GM18867 (cell line): ENCODE measurements around the gene BMPER.

Experiments used
- ATAC-seq: cut with Tn5 transposase; IDR thresholded peaks from one replicate; pipeline ENCODE4 v1.9.1; 2021; ENCODE audit warnings: mild to moderate bottlenecking, moderate library complexity; ENCODE audit not compliant: unreplicated experiment

Gene BMPER

DNA sequence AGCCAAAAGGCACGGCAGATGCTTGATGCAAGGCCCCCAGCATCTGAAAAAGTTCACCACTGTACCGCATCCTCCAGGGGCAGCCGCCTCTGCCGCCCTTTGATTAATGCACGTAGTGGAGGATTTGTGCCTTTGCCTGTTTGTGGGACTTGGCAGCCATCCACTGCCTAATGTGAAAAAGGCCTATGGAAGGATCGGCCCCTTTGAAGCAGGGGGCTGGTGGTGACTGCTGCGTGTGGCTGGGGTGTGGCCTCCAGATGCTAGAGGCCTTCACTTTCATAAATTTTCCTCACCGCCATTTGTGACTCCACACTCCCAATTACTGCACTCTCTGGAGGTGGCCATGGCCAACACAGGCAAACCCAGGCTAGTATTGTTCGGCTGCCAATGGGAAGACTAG lies 226.0 kb downstream of the BMPER start:
- ATAC-seq: no peak

DNA sequence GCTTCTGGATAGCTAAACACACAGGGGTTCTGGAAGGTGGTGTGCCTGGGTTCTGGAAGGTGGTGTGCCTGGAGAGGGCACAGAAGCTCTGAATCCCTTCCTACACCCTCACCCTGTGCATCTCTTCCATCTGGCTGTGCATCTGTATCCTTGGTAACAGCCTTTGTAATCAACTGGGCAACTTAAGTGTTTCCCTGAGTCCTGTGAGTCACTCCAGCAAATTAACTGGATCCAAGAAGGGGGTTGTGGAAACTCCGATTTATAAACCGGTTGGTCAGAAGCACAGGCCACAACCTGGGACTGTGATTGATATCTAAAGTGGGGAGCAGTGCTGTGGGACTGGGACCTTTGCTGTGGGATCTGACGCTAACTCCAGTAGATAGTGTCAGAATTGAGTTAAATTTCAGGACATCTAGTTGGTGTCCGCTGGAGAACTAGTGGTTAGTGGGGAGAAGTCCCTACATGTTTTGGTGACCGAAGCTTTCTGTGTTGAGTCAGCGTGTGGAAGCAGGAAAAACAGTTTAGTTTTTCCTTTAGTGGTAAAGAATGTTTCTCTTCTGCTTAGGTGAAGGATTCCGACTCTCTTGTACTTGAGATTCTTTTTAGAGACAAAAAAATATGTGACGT lies 228.1 kb downstream of the BMPER start:
- no peak for ATAC-seq

DNA sequence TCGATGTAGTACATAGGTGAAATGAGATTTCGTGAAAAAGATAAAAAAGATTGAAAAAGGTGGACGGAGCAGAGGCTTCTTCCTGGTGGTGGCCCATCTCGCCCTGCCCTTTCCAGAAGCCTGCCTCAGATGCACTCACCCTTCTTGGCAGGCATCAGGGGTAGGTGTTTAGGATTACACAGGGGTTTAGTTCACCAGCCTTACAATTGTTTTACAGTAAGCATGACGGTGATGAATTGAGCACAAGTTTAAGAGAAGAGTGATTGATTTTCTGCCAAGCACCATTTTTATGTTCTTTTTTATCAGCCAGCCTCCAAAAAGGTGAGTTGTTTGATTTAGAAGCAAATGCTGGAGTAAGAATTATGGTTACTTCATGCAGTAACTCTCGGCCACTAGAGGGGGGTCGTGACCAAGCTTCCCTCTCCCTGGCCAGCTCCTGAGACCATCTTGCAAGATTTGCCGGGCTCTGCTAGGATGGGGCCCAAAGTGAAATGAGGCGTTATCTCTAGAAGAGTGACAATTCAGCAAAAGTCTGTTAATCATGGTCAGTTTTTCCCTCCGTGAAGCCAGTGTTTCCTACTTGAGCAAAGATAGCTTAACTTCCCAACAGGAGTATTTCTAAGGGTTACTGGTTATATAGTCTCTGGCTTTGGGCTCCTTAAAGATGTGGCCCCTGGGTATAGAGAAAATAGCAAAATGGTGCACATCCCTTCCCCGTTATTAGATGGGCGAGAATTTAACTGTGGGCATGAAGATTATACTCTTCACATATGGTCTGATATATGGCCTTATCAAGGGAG lies 228.8 kb downstream of the BMPER start:
- no peak for ATAC-seq

DNA sequence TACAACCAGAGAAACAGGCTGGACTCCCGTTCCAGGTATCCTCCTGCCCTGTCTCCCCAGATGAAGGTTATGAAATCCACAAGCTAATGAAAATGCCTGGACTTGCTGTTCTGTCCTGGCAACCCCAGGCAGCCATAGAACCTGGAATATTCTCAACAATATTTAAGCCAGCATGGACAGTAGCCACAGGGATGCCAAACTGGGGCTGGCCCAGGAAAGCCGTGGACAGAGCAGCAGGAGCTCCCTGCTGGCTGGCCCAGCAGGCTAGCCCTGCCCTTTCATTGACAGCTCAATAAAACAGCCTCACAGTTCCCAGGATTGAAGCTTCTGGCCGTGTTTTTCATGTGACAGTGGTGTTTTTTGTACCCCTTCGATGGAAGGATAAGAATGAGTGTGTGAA lies 230.6 kb downstream of the BMPER start:
- no peak for ATAC-seq

DNA sequence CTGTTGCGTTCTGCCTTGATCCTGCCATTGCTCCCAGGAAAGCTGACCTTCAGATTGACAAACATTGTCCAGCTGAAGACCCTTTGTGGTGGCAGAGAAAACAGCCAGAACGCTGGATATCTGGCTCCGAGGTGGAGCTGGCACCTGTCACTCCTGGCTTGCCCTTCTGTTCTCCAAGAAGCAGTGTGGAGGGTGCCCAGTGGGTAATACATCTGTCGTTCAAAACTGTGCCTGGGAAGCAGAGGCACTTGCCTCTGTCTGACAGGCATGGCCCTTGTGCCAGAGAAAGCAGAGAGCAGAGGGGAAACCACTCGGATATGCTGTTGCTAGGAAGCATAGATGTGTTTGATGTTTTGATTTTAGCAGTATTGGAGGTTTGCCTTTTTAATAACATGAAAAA lies 231.4 kb downstream of the BMPER start:
- no peak for ATAC-seq

DNA sequence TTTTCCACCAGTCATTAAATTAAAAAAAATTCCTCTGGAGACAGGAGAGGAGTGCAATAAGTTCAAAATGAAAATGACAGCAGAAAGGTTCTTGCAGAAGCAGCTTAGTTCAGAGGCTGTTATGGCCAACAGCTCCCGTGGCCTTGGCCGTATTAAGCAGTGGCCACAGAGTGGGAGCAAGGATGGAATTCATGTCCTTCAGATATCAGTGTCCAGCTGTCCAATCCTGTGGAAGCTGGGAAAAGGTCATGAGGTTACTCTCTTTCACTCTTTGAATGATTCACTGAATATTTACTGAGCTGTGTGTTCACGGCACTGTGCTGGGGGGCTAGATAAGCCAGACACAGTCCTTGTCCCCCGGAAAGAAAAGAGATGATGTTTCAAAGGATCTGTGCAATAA lies 231.8 kb downstream of the BMPER start:
- no peak for ATAC-seq

DNA sequence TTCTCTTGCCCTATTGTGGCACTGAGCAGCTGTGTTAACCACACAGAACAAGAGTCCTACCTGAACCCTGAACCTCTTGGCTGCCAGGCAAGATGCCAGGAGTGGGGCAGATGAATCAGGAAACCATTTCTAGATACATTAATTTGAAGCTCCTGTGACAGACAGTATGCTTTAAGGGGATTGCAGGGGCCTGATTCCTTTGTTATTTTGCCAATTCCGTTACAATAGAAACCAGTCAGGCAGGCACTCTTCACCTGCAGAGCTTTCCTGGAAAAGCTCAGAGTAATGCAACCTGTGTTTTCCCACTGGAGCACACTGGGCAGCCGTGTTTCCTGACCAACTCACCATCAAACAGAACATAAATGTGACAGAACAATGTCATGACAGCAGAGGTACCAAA lies 233.1 kb downstream of the BMPER start:
- ATAC-seq: no peak

DNA sequence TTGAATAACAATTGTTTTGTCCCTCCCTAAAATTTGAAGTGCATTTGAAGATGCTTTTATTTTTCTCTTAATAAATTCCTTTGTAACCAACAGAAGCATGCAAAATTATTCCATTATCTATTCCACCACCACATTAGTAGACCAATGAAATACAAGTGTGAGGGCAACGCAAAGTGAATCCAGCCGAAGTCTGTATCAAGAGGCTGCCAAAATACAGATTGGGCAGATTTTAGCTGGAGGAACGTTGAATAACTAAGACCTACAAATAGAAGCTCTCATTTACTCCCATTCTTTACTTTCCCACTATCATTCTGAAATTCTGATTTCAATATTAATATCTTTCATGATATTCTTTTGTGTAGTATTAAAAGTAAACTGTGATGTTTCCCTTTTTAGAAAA lies 233.7 kb downstream of the BMPER start:
- no peak for ATAC-seq

DNA sequence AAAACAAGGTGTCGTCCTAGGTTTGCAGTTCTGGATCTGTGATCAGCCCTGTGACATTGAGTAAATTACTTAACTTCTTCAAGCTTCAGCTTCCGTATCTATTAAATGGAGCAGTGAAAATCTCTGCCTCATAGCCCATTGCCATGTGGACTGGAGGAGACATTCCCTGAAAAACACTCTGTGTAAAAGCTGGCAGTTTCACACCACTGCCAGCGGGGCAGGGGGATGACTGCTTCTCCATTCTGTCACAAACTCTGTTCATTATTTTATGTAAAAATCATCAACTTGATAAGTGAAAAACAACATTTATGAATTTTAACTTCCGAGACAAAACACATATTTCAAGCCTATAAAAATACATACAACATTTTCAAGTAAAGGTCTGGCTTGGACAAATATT lies 234.7 kb downstream of the BMPER start:
- ATAC-seq: no peak

DNA sequence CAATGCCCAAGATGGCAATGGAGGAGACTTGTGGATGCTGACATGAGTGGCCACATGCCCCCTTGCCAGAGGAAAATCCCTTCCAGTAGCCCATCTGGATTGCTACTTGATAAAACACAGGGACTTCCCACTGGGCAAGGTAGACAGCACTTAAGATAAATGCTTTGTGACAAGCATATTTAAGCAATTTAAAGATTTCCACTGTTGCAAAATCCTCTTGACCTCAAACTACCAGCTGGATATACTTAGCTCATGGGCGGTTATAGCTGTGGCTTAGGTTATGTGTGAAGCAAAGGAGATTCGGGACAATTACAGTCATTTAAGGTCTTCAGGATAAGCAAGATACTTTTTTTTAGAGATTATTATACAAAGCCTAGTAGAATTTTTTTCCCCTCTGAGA lies 238.1 kb downstream of the BMPER start:
- ATAC-seq: no peak

DNA sequence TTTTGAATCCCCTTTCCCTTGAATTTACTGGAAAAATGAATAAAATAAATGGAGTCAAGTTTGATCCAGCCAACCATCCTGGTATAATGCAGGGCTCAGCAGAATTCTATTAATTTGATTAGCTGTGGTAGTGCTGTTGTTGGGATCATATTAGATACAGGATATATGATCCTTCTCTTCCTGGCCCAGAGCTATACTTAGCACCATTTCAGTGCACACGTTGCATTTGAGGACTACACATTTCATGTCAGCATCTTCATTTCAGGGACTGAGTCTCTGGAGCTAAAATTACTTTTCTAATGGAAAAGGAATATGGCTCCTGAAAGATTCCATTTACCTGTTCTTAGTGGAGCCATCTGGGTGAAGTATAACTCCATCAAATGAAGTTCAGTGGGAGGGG lies 240.3 kb downstream of the BMPER start:
- no peak for ATAC-seq

DNA sequence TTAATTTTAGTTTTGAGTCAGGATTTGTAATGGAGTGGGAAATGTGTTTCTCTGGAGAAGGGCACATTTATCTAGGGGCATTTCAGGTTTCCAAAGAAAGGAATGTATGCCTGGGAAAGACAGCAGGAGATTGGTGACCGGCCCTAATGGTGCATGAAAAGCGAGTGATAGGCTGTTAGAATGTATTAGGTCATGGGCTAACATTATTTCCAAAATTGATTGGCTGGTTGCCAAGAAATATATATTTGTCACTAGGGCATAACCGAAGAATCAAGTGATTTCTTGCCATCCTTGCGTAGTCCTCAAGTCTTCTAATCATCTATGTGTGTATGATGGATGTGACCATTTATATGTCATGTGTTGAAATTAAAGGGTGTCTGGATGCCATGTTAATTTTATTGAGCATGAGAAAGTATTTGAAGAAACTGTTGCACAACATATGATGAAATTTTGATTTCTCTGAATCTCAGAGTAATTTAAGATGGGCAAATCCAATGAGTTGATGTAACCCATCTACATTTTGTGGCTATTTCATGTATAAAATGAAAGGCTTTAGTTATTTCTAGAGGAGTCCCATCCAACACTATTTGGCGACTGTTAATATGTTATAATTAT lies 248.4 kb downstream of the BMPER start:
- no peak for ATAC-seq

DNA sequence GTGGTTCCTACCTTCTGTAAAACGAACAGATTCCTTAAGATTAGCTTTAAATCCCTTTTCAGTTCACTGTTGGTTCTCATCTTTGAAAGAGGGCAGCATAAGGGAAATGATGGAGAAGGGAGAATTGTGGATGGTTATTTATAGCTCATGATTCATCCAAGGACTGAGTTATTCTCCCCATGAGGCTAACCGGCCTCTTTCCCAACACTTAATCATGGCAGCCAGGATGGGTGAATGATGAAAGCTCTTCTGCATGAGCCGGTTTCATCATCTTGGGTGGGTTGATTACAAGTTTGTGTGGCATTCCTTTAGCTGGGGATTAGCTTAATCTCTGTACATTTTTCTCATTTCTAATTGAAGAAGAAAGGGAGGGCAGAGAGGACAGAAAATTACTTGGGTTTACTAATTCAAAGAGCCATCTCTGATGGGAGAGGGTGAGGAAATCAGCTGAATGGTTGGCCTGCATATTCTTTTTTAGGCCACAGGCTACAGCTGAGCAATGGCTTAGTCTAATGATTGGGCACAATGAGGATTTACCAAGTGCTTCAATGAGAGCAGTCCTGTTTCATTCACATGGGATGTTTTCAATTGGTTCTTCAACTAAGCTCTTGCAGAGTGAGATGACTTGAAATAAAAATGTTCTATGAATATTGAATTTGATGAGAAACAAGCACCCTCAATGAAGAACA lies 250.0 kb downstream of the BMPER start:
- ATAC-seq: no peak

DNA sequence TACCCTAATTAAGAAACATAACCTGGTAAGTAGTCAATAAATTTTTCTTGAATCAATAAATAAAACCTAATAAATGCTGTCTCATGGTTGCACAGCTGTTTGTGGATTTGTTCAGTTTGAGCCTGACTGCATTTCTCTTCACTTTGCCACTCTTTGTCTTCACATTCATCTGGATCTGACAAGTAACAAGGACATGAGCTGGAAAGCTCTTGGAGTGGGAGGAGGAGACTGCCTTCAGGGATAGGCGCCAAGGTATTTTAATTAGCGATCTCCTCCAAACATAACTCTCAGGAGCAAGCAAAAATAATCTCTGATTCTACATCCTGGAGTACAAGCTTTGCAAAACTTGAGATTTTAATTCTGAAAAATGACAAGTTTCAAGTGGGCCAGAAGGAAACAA lies 251.0 kb downstream of the BMPER start:
- no peak for ATAC-seq

DNA sequence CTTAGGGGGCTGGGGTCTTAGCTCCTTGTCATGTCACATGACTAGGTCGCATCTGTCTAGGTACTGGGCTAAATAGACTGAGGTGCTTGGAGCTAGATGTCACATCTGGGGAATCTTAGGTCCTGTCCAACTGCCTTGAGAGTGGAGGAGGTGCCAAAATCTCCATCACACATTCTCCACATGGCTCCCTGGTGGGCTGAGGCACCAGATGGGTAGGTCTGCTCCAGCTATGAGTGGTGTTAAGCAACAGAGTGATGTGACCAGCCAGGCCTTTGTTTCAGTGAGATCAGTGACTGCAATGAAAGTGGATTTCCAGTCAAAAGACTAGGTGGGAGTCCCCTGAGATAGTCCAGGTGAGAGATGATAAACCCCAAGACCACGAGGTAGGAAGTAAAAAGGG lies 251.8 kb downstream of the BMPER start:
- no peak for ATAC-seq

DNA sequence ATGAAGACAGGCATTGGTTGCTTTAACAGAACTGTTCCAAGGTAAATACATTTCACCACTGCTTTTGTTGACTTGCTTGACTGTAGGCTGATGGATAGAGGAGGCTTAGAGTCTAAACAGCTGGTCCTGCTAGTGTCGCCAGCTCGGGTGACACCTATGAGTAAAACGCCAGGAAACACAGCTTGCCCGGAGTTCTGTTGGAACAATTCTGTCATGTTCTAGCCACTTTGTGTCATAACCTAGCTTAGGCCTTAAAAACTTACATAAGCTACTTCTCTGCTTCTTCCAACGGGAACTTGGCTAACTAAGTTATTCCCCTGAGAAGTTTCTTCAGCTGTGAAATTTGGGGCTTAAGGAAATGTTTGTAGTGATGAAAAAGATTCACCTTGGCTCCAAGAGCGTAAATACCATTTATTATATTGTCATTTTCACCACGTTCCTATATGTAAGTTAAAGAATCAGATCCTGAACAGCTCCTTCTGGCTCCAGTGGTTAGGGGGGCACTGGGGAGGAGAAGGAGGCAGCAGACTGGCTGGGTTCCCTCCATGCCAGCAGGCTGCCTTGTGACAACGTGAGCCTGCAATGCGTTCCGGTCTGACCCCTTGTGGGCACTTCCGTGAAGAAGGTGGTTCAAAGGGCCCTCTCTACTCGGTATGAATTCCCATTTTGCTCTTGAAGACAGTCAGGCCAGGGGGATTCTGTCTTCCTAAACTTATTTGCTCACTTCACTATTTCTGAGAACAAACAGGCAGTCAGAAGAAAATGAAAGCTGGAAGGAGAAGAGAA lies 253.2 kb downstream of the BMPER start:
- no peak for ATAC-seq

DNA sequence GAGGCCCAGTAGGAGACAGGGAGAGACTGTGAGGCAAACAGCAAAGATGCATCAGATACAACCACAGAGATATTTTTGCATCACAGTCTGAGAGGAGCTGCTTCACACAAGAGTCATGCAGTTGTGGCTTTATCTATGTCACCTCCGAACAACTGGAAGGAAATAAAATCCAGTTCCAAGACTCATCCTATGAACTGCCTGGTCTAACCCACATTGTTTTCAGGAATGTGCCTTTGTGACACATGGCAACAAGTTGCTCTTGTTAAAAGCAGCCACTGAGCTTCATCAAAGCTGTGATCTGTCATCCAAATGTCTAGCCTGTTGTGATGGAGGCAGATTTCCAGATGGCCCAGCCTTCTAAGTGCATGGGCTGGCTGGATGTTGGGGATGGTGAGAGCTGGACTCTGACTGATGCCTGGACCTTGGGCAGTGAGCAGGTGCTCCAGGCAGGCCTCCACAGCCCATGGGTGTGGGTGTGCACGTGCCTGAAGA lies 255.0 kb downstream of the BMPER start:
- ATAC-seq: no peak

DNA sequence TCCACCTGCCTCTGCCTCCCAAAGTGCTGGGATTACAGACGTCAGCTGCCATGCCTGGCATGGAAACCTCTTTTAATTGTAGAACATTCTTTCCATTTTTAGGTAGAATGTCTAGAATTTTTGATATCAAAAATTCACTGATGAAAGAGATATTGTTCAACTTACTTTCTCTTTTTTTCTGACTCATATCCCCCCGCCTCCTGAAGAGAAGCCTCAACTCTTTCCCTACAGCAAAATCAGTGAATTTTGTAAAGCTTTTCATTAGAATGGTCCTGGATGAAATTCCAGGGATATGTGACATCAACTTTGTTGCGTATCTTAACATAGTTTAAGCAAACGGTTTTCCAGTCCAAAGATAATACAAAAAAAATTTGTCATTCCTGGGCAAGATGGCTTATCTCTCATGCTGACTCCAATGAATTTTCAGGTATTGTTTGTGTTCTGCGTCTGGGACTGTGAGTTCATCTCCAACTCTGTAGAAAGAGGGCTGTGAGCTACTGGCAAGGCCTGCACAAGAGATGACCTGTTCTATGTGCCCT lies 256.8 kb downstream of the BMPER start:
- no peak for ATAC-seq

DNA sequence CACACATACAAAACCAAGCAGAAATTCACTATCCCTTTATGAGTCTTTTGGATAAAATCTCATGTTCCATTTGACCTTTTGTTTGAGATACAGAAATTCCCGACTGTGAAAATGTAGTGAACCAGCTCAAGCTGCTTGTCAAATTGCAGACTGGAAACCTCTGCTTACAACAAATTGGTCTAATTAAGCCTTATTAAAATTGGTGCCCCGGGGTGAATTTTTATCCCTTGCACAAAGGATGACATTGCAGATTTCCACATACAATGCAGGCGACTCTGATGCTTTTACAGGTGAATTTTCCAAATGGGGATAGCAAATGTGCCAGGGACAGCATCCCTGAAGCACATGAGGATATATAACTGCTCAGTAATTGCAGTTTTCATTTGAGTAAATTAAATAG lies 257.3 kb downstream of the BMPER start:
- no peak for ATAC-seq

DNA sequence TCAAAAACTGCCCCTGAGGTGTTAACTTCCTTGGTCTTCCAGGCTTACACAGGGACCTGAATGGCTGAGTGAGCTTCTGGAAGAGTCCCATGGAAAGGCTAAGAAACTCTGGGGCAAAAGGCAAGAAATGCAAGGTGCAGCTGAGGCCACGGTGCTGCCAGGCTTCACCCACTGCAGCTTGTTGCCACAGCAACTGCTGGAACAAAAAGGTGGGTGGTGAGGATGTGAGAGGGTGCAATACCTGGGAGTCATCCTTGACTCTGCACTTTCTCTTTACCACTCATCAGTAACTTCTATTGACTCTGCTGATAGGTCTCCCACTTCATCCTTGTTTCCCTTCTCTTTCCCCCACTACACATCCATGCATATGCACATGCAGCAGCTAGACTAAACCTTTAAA lies 258.6 kb downstream of the BMPER start:
- ATAC-seq: no peak

DNA sequence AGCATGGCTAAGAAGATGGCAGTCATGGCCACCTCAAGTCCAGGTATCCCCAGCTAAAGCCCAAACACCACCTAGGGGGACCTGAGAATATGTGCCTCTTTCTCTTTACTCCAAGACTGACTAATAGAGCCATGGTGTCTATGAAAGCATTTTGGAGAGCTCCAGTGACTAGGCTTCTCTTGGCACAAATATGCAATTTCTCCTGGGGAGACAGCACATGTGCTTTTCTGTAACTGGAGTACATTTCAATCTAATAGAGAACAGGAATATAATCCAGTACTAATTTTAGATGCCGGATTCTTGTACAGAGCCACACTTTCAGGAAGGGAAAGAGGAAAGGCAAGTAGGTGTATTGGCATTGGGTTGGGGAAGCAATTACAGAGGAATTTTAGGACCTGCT lies 260.1 kb downstream of the BMPER start:
- no peak for ATAC-seq
